WTC11 (cell line): ENCODE data around the gene PRSS56. TPM values are rescaled to one million over a fixed set of nuclear protein-coding genes. Genes with fewer than 3 reads are reported as not detected.

Source experiments
- ATAC-seq: fragments of 200-7000 bp; cut with Tn5 transposase; 2 replicates; pipeline ENCODE4 v1.10.0; 2021; ENCODE audit warnings: mild to moderate bottlenecking, moderate library complexity
- CTCF ChIA-PET: fragments of 300-600 bp; sonication (Branson Sonifier 250); formaldehyde crosslinking; loops from one replicate; lab custom pipeline; 2021; ENCODE audit warnings: antibody characterized with exemption; lab: Charles Lee
- POLR2A ChIA-PET: fragments of 350-600 bp; sonication (Branson Sonifier 250); formaldehyde crosslinking; loops from one replicate; lab custom pipeline; 2021; ENCODE audit warnings: antibody characterized with exemption; lab: Charles Lee
- DNase-seq: peaks from one replicate; pipeline ENCODE4 v3.0.0; 2021; ENCODE audit warnings: low spot score
- H3K27ac Mint-ChIP-seq: 2 replicates; pipeline ENCODE4 v1.8.0; 2021; ENCODE audit warnings: mixed read lengths
- H3K27me3 Mint-ChIP-seq: 2 replicates; pipeline ENCODE4 v1.8.0; 2021; ENCODE audit warnings: low read depth, mild to moderate bottlenecking, moderate library complexity, mixed read lengths
- H3K36me3 Mint-ChIP-seq: 2 replicates; pipeline ENCODE4 v1.8.0; 2021; ENCODE audit warnings: mixed read lengths
- H3K4me1 Mint-ChIP-seq: 2 replicates; pipeline ENCODE4 v1.8.0; 2022; ENCODE audit warnings: mixed read lengths
- H3K4me3 Mint-ChIP-seq: 2 replicates; pipeline ENCODE4 v1.8.0; 2021; ENCODE audit warnings: mild to moderate bottlenecking, moderate library complexity, mixed read lengths
- H3K9me3 Mint-ChIP-seq: 2 replicates; pipeline ENCODE4 v1.8.0; 2021; ENCODE audit warnings: mixed read lengths
- ATF1 ChIP-seq: sonication (generic); formaldehyde crosslinking; IDR thresholded peaks from 2 replicates; pipeline ENCODE4 v1.8.1; 2023; ENCODE audit warnings: mild to moderate bottlenecking, moderate library complexity, missing genetic modification reagents
- CBFB ChIP-seq: sonication (generic); formaldehyde crosslinking; IDR thresholded peaks from 2 replicates; pipeline ENCODE4 v1.8.1; 2022; ENCODE audit warnings: mild to moderate bottlenecking, low read depth, missing genetic modification reagents
- CREB1 ChIP-seq: sonication (generic); formaldehyde crosslinking; IDR thresholded peaks from 2 replicates; pipeline ENCODE4 v1.8.0; 2023; ENCODE audit warnings: mild to moderate bottlenecking, missing genetic modification reagents
- CTCF ChIP-seq: fragments of 200-600 bp; IDR thresholded peaks from 2 replicates; pipeline ENCODE4 v1.8.0; 2022; ENCODE audit warnings: antibody characterized with exemption
- E2F1 ChIP-seq: sonication (generic); formaldehyde crosslinking; IDR thresholded peaks from 2 replicates; pipeline ENCODE4 v1.8.0; 2022; ENCODE audit warnings: mild to moderate bottlenecking, missing genetic modification reagents
- E2F5 ChIP-seq: sonication (generic); formaldehyde crosslinking; IDR thresholded peaks from 2 replicates; pipeline ENCODE4 v1.8.1; 2022; ENCODE audit warnings: mild to moderate bottlenecking, moderate library complexity, missing genetic modification reagents
- GABPB1 ChIP-seq: sonication (generic); formaldehyde crosslinking; IDR thresholded peaks from 2 replicates; pipeline ENCODE4 v1.8.1; 2023; ENCODE audit warnings: mild to moderate bottlenecking, missing genetic modification reagents
- HMGXB4 ChIP-seq: sonication (generic); formaldehyde crosslinking; IDR thresholded peaks from 2 replicates; pipeline ENCODE4 v1.8.1; 2023; ENCODE audit warnings: mild to moderate bottlenecking, moderate library complexity, missing genetic modification reagents
- MYBL2 ChIP-seq: sonication (generic); formaldehyde crosslinking; IDR thresholded peaks from 2 replicates; pipeline ENCODE4 v1.8.1; 2023; ENCODE audit warnings: mild to moderate bottlenecking, moderate library complexity, missing genetic modification reagents
- NFE2L1 ChIP-seq: sonication (generic); formaldehyde crosslinking; IDR thresholded peaks from 2 replicates; pipeline ENCODE4 v1.8.1; 2023; ENCODE audit warnings: missing genetic modification reagents
- NR2C2 ChIP-seq: sonication (generic); formaldehyde crosslinking; IDR thresholded peaks from 2 replicates; pipeline ENCODE4 v1.8.0; 2022; ENCODE audit warnings: mild to moderate bottlenecking, missing genetic modification reagents
- NR3C1 ChIP-seq: sonication (generic); formaldehyde crosslinking; conservative IDR thresholded peaks from 2 replicates; pipeline ENCODE4 v1.8.1; 2023; ENCODE audit warnings: low read depth, mild to moderate bottlenecking, missing genetic modification reagents
- PRRX2 ChIP-seq: fragments of 250-450 bp; sonication (Bioruptor Pico); IDR thresholded peaks from 2 replicates; pipeline ENCODE4 v1.8.0; 2021; ENCODE audit warnings: mild to moderate bottlenecking
- SOX15 ChIP-seq: fragments of 250-450 bp; sonication (Bioruptor Pico); IDR thresholded peaks from 2 replicates; pipeline ENCODE4 v1.9.0; 2021; ENCODE audit warnings: mild to moderate bottlenecking
- ZNF121 ChIP-seq: sonication (generic); formaldehyde crosslinking; IDR thresholded peaks from 2 replicates; pipeline ENCODE4 v1.8.0; 2023; ENCODE audit warnings: missing genetic modification reagents
- ZNF138 ChIP-seq: sonication (generic); formaldehyde crosslinking; conservative IDR thresholded peaks from 2 replicates; pipeline ENCODE4 v1.8.1; 2022; ENCODE audit warnings: mild to moderate bottlenecking, moderate library complexity, missing genetic modification reagents
- ZNF219 ChIP-seq: sonication (generic); formaldehyde crosslinking; IDR thresholded peaks from 2 replicates; pipeline ENCODE4 v1.8.0; 2023; ENCODE audit warnings: missing genetic modification reagents, mild to moderate bottlenecking, borderline replicate concordance
- ZNF232 ChIP-seq: sonication (generic); formaldehyde crosslinking; IDR thresholded peaks from 2 replicates; pipeline ENCODE4 v1.8.0; 2022; ENCODE audit warnings: mild to moderate bottlenecking, missing genetic modification reagents
- ZNF396 ChIP-seq: fragments of 250-450 bp; sonication (Bioruptor Pico); IDR thresholded peaks from 2 replicates; pipeline ENCODE4 v1.8.0; 2021; ENCODE audit warnings: mild to moderate bottlenecking, moderate library complexity, borderline replicate concordance
- ZNF425 ChIP-seq: fragments of 250-450 bp; sonication (Bioruptor Pico); conservative IDR thresholded peaks from 2 replicates; pipeline ENCODE4 v1.9.0; 2021; ENCODE audit warnings: mild to moderate bottlenecking
- ZSCAN18 ChIP-seq: fragments of 250-450 bp; sonication (Bioruptor Pico); IDR thresholded peaks from 2 replicates; pipeline ENCODE4 v2.1.2; 2022; ENCODE audit warnings: mild to moderate bottlenecking, moderate library complexity
- total RNA-seq: library from RNA; stranded (reverse); gene quantifications from 3 replicates; pipeline ENCODE4 v1.2.3, GENCODE V29; 2021

Gene PRSS56
- total RNA-seq, 1 experiment from 2014 or later = not detected

- DNase-seq (no peak), ATAC-seq (no peak)
- Mint-ChIP-seq H3K27me3 (peaks cover 3% of the 10 kb centered on the region), H3K4me3 (peak overlapping the region; percentile 95), H3K27ac (peak overlapping the region; percentile 95), H3K9me3 (peaks cover 10% of the 10 kb centered on the region), H3K4me1 (peaks cover 13% of the 10 kb centered on the region), H3K36me3 (peaks cover 38% of the 10 kb centered on the region)
- CTCF ChIA-PET = interaction anchor here (0.6 to 1.5 kb wide), 4 partner anchors 13 to 688 kb away, joined by 3 to 10 read pairs (median 4); no protein-coding TSS in a partner anchor
- TF ChIP-seq ZNF232 (CRISPR knock-in tag) (no peak), MYBL2 (no peak), ZNF121 (CRISPR knock-in tag) (no peak), NR3C1 (no peak), NR2C2 (CRISPR knock-in tag) (no peak), ZNF425 (CRISPR knock-in tag) (no peak), ZNF396 (CRISPR knock-in tag) (no peak), HMGXB4 (CRISPR knock-in tag) (no peak), CBFB (CRISPR knock-in tag) (no peak), CREB1 (CRISPR knock-in tag) (no peak), GABPB1 (CRISPR knock-in tag) (no peak), E2F1 (no peak), ZSCAN18 (CRISPR knock-in tag) (no peak), NFE2L1 (no peak), PRRX2 (CRISPR knock-in tag) (no peak), CTCF (no peak), SOX15 (CRISPR knock-in tag) (no peak), ATF1 (CRISPR knock-in tag) (no peak)
- POLR2A ChIA-PET = interaction anchor here (1.2 to 1.4 kb wide), 3 partner anchors 11 to 29 kb away, joined by 3 to 6 read pairs (median 3); partner anchors contain the start of gene CHRNG
Measured at GRCh38 chr2:232551250-232551638, 31.1 kb downstream of the PRSS56 start.

GRCh38 chr2:232551776-232552175 lies 31.6 kb downstream of the PRSS56 start:
- ChIA-PET POLR2A (no interaction called here), CTCF (no interaction called here)
- H3K9me3 Mint-ChIP-seq = peaks cover 10% of the 10 kb centered on the region
- ATAC-seq (no peak), DNase-seq (no peak)
- peaks cover 13% of the 10 kb centered on the region for H3K4me1 Mint-ChIP-seq
- peak overlapping the region; percentile 95; the same call in 1 of the 2 replicates for H3K27ac Mint-ChIP-seq
- H3K27me3 Mint-ChIP-seq = peaks cover 3% of the 10 kb centered on the region
- H3K4me3 Mint-ChIP-seq = peak overlapping the region; percentile 95
- no peak for TF ChIP-seq ZNF219 (CRISPR knock-in tag)
- no peak for TF ChIP-seq ZNF138
- TF ChIP-seq E2F5 (CRISPR knock-in tag) = no peak
- H3K36me3 Mint-ChIP-seq = peaks cover 40% of the 10 kb centered on the region
